ENCODE data around the gene ACAD8.

- TF ChIP-seq SPI1 (IDR thresholded peaks at IDR 0.05; ENCODE audit: low read depth, low read length) (no peak), POLR2A (IDR thresholded peaks at IDR 0.05; ENCODE audit: low read depth, low read length) (peak; percentile 75; the same call in 1 of the 2 replicates), TAF1 (IDR thresholded peaks at IDR 0.05; ENCODE audit: low read depth, low read length) (no peak), POLR2AphosphoS5 (IDR thresholded peaks at IDR 0.05; ENCODE audit: low read depth, low read length) (peak; percentile 70; the same call in 1 of the 2 replicates)
Measured at GRCh38 chr11:134254433-134255183, 1.2 kb downstream of the ACAD8 start.

Data from GM12891 (cell line).